B cell (primary cell): ENCODE data around the gene RGS14. TPM values are rescaled to one million over a fixed set of nuclear protein-coding genes. Genes with fewer than 3 reads are reported as not detected.

Experiments
- ATAC-seq: fragments of 200-7000 bp; cut with Tn5 transposase; one replicate; pipeline ENCODE4 v1.10.0; 2021; ENCODE audit warnings: low read depth, mild to moderate bottlenecking, moderate number of reproducible peaks, moderate library complexity
- CTCF ChIA-PET: fragments of 350-600 bp; sonication (Branson Sonifier 250); formaldehyde crosslinking; loops from one replicate; lab custom pipeline; 2021; ENCODE audit warnings: antibody characterized with exemption, inconsistent platforms; lab: Charles Lee
- POLR2A ChIA-PET: fragments of 350-600 bp; sonication (Branson Sonifier 250); formaldehyde crosslinking; loops from one replicate; lab custom pipeline; 2021; ENCODE audit warnings: antibody characterized with exemption; lab: Charles Lee
- DNase-seq: peaks from one replicate; pipeline ENCODE4 v3.0.0; 2013
- H2AFZ ChIP-seq: 2 replicates; pipeline ENCODE4 v1.6.1; 2012; ENCODE audit warnings: mild to moderate bottlenecking, low read depth, low read length; ENCODE audit not compliant: insufficient read depth, poor library complexity, severe bottlenecking
- H3K27ac ChIP-seq, 2 donors: 1 replicate in 1 of 2; 2 replicates in 1 of 2; pipeline ENCODE4 v1.5.1; 2012 to 2013; ENCODE audit warnings: low read length in 2 of 2, mild to moderate bottlenecking in 2 of 2, moderate library complexity in 1 of 2
- H3K27me3 ChIP-seq, 4 experiments: fragments of 200-600 bp in 1 of 4; sonication (generic) in 1 of 4; replicated peaks in 1 of 4; 1 replicate in 2 of 4; 2 replicates in 2 of 4; pipeline versions ENCODE4 v1.6.1 to v1.7.0; 2013 to 2016; ENCODE audit warnings: low read length in 3 of 4, mild to moderate bottlenecking in 2 of 4, mixed read lengths in 1 of 4, moderate library complexity in 1 of 4; ENCODE audit not compliant: insufficient read depth in 4 of 4, control insufficient read depth in 3 of 4; ENCODE audit errors: control extremely low read depth in 1 of 4
- H3K36me3 ChIP-seq, 2 experiments: replicated peaks in 1 of 2; 1 replicate in 1 of 2; 2 replicates in 1 of 2; pipeline versions ENCODE4 v1.6.1 to v1.7.1; 2013; ENCODE audit warnings: low read length in 1 of 2; ENCODE audit not compliant: insufficient read depth in 2 of 2, control insufficient read depth in 1 of 2; ENCODE audit errors: control extremely low read depth in 1 of 2, extremely low read depth in 1 of 2
- H3K4me1 ChIP-seq, 2 donors: fragments of 200-600 bp in 1 of 2; sonication (generic) in 1 of 2; 1 replicate in 1 of 2; 2 replicates in 1 of 2; pipeline versions ENCODE4 v1.5.1 to v1.6.1; 2013 to 2017; ENCODE audit warnings: low read length in 2 of 2; ENCODE audit not compliant: control insufficient read depth in 2 of 2, insufficient read depth in 2 of 2
- H3K4me2 ChIP-seq: replicated peaks from 2 replicates; pipeline ENCODE3; 2012; ENCODE audit warnings: mild to moderate bottlenecking, low read depth, low read length; ENCODE audit not compliant: poor library complexity, severe bottlenecking
- H3K4me3 ChIP-seq, 5 experiments: fragments of 200-600 bp in 1 of 5; sonication (generic) in 1 of 5; 1 replicate in 3 of 5; 2 replicates in 2 of 5; pipeline versions ENCODE4 v1.5.1 to v1.7.0; 2011 to 2016; ENCODE audit warnings: low read length in 4 of 5, mild to moderate bottlenecking in 4 of 5, low read depth in 2 of 5, control low read depth in 1 of 5, moderate library complexity in 1 of 5; ENCODE audit not compliant: insufficient read depth in 1 of 5; ENCODE audit errors: control extremely low read depth in 1 of 5, extremely low read depth in 1 of 5
- H3K79me2 ChIP-seq: fragments of 200-600 bp; sonication (generic); one replicate; pipeline ENCODE4 v1.6.0; 2016; ENCODE audit warnings: low read length; ENCODE audit not compliant: control insufficient read depth, insufficient read depth
- H3K9ac ChIP-seq: fragments of 200-600 bp; sonication (generic); 2 replicates; pipeline ENCODE4 v1.6.1; 2017; ENCODE audit warnings: mild to moderate bottlenecking, low read length, moderate library complexity
- H3K9me3 ChIP-seq, 3 donors: one replicate each; pipeline versions ENCODE4 v1.6.1 to v1.7.1; 2013; ENCODE audit warnings: low read length in 2 of 3; ENCODE audit not compliant: control insufficient read depth in 2 of 3, insufficient read depth in 1 of 3; ENCODE audit errors: control extremely low read depth in 1 of 3
- H4K20me1 ChIP-seq: 2 replicates; pipeline ENCODE4 v1.6.0; 2012; ENCODE audit warnings: mild to moderate bottlenecking, low read length; ENCODE audit not compliant: insufficient read depth, control insufficient read depth, poor library complexity, severe bottlenecking
- H3K27ac Mint-ChIP-seq: one replicate; pipeline ENCODE4 v1.8.0; 2021; ENCODE audit warnings: mixed read lengths
- H3K27me3 Mint-ChIP-seq: one replicate; pipeline ENCODE4 v1.8.0; 2021; ENCODE audit warnings: mixed read lengths
- H3K4me1 Mint-ChIP-seq: one replicate; pipeline ENCODE4 v1.8.0; 2021; ENCODE audit warnings: mixed read lengths
- H3K4me3 Mint-ChIP-seq: one replicate; pipeline ENCODE4 v1.8.0; 2021; ENCODE audit warnings: mixed read lengths
- H3K9me3 Mint-ChIP-seq: one replicate; pipeline ENCODE4 v1.8.0; 2022; ENCODE audit warnings: mixed read lengths; ENCODE audit not compliant: insufficient read depth
- CTCF ChIP-seq: fragments of 200-600 bp; IDR thresholded peaks from one replicate; pipeline ENCODE4 v1.8.0; 2022; ENCODE audit warnings: antibody characterized with exemption, mild to moderate bottlenecking
- EZH2 ChIP-seq: IDR thresholded peaks from 2 replicates; pipeline ENCODE4 v1.6.1; 2012; ENCODE audit warnings: borderline replicate concordance, low read depth, mild to moderate bottlenecking, moderate library complexity, low read length; ENCODE audit not compliant: insufficient read depth, poor library complexity, severe bottlenecking
- WGBS: methylation state at CpG from one replicate; pipeline ENCODE4 v1.1.5; 2013; ENCODE audit warnings: missing lambda C conversion rate; ENCODE audit not compliant: insufficient coverage; 5-methylcytosine and 5-hydroxymethylcytosine counted together
- intact Hi-C: fragments of 100-400 bp; cut with micrococcal nuclease; formaldehyde crosslinking; loops from one replicate; pipeline ENCODE4 v1.10.0; 2022
- polyA plus RNA-seq: library from polyadenylated mRNA; depleted of rRNA; stranded (reverse); fragments of >200 nt; gene quantifications from 2 replicates; pipeline ENCODE4 v1.2.3, GENCODE V29; 2012
- total RNA-seq, 2 donors: library from RNA; stranded (reverse); fragments of 120-200 nt in 1 of 2; gene quantifications; 1 replicate in 1 of 2; 2 replicates in 1 of 2; pipeline versions ENCODE4 v1.2.3 to v1.2.4, GENCODE V29; 2013 to 2022

The RGS14 gene
- total and polyA plus RNA-seq, 2 donors (not counting 1 experiment from before 2014, with no cell fraction given): 85.8 to 184 TPM

DNA sequence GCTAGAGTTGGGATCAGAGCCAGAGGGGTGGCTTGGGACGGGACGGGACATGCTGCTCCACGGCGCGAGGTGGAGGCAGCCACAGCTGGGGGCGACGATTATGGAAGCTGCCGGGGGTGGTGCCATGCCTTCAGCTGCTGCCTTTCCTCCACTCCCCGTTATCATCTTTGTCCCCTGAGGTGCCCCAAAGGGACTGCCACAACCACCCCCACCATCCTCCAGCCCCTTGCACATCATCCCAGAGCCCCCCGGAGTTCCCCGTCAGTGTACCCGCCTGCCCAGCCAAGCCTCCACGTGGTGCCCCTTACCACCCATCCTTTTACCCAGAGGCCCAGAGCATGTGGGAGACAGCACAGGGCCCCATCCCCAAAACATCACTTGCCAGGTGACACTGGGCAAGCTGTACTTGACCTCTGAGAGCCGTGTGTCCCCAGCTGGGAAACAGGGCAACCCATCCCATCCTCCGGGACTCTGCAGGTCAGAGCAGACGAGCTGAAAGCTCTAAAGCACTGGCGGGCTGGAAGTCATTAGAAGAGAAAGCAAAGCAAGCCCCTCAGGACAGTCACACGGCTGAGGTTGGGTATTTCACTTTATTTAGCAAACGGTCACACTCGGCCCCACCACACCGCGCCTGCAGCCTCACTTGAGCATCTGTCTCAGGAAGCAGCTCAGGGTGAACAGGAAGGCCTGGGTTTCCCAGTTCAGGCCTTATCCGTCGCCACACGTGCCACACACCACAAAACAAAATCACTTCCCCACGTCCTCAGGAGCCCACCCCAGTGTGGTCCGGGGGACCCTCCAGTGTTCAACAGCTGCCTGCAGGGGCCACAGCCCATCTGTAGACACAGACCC lies 26.5 kb upstream of the RGS14 start:
- H3K36me3 ChIP-seq: peaks cover 2 to 59% of the 10 kb centered on the region in 2 experiments

More for the DNA sequence above, 26.5 kb upstream of the RGS14 start:
- Histone ChIP-seq H3K4me1 (peaks cover 16 to 25% of the 10 kb centered on the region in 2 donors), H3K4me3 (no peak overlapping the region), H3K27me3 (no peaks in the 10 kb centered on the region), H3K27ac (peak overlapping the region in 1 of 2 donors; percentile 65), H3K79me2 (peaks cover 9% of the 10 kb centered on the region), H3K9me3 (no peaks in the 10 kb centered on the region), H4K20me1 (peaks cover 16% of the 10 kb centered on the region), H2AFZ (peak overlapping the region; percentile 54), H3K4me2 (peak overlapping the region; percentile 62), H3K9ac (peak overlapping the region; percentile 27)
- ChIA-PET CTCF (interaction anchor here (1.0 to 1.5 kb wide), 7 partner anchors 9 to 170 kb away, joined by 3 to 4 read pairs (median 3); no protein-coding TSS in a partner anchor), POLR2A (no interaction called here)
- intact Hi-C loops: no loop called here
- H3K4me3 Mint-ChIP-seq: peak overlapping the region; percentile 49
- DNase-seq: peak; percentile 60
- ATAC-seq: peak; percentile 50
- WGBS: 27% methylated on average over 27 of the region's 27 CpGs
- no peaks in the 10 kb centered on the region for H3K27me3 Mint-ChIP-seq
- no peaks in the 10 kb centered on the region for H3K9me3 Mint-ChIP-seq
- TF ChIP-seq CTCF (no peak), EZH2 (no peak)
- H3K4me1 Mint-ChIP-seq: peaks cover 25% of the 10 kb centered on the region
- H3K27ac Mint-ChIP-seq: peak overlapping the region; percentile 75
